ENCODE results near the gene HSPB1.
"Not testable (repeated sequence)": the region's sequence is repeated elsewhere in the genome, so short reads cannot be mapped to it uniquely, and the experiment has no call there.

HSPB1 gene

DNA sequence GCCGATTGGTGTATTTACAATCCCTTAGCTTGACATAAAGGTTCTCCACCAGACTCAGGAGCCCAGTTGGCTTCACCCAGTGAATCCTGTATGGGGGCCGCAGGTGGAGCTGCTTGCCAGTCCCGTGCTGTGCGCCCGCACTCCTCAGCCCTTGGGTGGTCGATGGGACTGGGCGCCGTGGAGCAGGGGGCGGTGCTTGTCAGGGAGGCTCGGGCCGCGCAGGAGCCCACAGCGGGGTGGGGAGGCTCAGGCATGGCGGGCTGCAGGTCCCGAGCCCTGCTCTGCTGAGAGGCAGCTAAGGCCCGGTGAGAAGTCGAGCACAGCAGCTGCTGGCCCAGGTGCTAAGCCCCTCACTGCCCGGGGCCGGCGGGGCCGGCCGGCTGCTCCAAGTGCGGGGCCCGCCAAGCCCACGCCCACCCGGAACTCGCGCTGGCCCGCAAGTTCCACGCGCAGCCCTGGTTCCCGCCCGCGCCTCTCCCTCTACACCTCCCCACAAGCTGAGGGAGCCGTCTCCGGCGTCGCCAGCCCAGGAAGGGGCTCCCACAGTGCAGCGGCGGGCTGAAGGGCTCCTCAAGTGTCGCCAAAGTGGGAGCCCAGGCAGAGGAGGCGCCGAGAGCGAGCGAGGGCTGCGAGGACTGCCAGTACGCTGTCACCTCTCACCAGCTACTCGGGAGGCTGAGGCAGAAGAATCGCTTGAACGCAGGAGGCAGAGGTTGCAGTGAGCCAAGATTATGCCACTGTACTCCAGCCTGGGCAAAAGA, 7.0 kb downstream of the HSPB1 start:
- H3K27me3 ChIP-seq (ENCODE audit: control insufficient read depth in 1 of 2, insufficient read depth in 2 of 2, low read length in 2 of 2); H3K27ac ChIP-seq (ENCODE audit: low read length); H3K9ac ChIP-seq (ENCODE audit: low read length in 2 of 2); H3K4me3 ChIP-seq (ENCODE audit: low read length in 2 of 2); H3K9me3 ChIP-seq (ENCODE audit: control insufficient read depth in 2 of 2, low read length in 2 of 2); H3K36me3 ChIP-seq (ENCODE audit: control insufficient read depth in 2 of 2, insufficient read depth in 2 of 2, low read length in 2 of 2): not testable (repeated sequence)
- H3K4me1 ChIP-seq (ENCODE audit: control insufficient read depth, insufficient read depth, low read length) = peaks cover 48% of the 10 kb centered on the region

DNA sequence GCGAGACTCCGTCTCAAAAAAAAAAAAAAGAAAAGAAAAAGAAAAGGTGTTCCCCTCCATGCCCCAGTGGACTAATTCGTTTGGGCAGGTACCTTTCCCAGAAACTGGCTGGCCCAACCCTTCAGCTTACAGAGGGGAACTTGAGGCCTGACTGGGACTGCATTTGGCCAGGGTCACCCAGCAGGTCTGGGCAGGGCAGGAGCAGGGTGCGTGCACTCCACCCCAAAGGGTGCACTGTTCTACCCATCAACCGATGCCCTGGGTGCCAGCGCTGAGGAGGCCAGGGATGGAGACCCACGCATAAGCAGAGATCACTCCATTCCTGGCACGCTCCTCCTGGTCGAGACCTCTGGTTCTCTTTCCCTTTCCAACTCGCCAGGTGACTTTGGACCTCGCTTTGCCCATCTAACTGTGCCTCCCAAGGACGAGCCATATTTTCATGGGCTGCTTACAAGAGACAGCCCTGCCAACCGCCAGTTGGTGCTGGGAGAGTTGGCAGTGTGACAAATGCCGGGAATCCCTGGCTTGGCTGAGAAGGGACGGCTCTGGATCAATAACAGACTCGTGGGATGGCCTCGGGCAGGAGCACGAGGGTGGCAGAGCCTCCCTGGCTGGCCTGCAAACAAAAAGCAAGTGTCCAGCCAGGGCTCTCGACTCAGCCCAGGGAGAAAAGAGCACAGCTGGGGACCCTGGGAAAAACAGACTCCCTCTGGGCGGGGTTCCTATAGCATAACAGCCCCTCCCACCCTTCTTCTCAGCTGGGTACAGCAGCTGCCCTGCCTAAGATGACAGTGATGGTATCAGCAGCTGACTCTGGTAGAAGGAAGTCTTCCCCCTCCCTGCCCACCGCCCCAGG, 7.9 kb downstream of the HSPB1 start:
- no peaks in the 10 kb centered on the region for H3K36me3 ChIP-seq (ENCODE audit: control insufficient read depth in 2 of 2, insufficient read depth in 2 of 2, low read length in 2 of 2)
- H3K4me1 ChIP-seq (ENCODE audit: control insufficient read depth, insufficient read depth, low read length) = peaks cover 40% of the 10 kb centered on the region
- H3K27ac ChIP-seq (ENCODE audit: low read length) = peak overlapping the region; percentile 60
- H3K9me3 ChIP-seq (ENCODE audit: control insufficient read depth in 2 of 2, low read length in 2 of 2) = no peaks in the 10 kb centered on the region
- H3K27me3 ChIP-seq (ENCODE audit: control insufficient read depth in 1 of 2, insufficient read depth in 2 of 2, low read length in 2 of 2) = no peaks in the 10 kb centered on the region
- no peak overlapping the region for H3K9ac ChIP-seq (ENCODE audit: low read length in 2 of 2)
- H3K4me3 ChIP-seq (ENCODE audit: low read length in 2 of 2) = peak overlapping the region in 1 of 2 donors; percentile 35

DNA sequence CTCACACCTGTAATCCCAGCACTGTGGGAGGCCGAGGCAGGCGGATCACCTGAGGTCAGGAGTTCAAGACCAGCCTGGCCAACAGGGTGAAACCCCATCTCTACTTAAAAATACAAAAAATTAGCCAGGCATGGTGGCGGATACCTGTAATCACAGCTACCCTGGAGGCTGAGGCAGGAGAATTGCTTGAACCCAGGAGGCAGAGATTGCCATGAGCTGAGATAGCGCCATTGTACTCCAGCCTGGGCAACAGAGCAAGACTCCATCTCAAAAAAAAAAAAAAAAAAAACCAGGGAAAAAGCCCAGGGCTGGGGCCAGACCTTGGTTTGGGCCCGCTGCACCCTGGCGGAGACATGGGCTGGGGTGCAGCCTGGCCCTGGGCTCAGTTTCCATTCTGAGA, 9.4 kb downstream of the HSPB1 start:
- not testable (repeated sequence) for H3K27me3 ChIP-seq (ENCODE audit: control insufficient read depth in 1 of 2, insufficient read depth in 2 of 2, low read length in 2 of 2); H3K4me3 ChIP-seq (ENCODE audit: low read length in 2 of 2); H3K9ac ChIP-seq (ENCODE audit: low read length in 2 of 2); H3K27ac ChIP-seq (ENCODE audit: low read length); H3K36me3 ChIP-seq (ENCODE audit: control insufficient read depth in 2 of 2, insufficient read depth in 2 of 2, low read length in 2 of 2); H3K9me3 ChIP-seq (ENCODE audit: control insufficient read depth in 2 of 2, low read length in 2 of 2)
- peaks cover 26% of the 10 kb centered on the region for H3K4me1 ChIP-seq (ENCODE audit: control insufficient read depth, insufficient read depth, low read length)

DNA sequence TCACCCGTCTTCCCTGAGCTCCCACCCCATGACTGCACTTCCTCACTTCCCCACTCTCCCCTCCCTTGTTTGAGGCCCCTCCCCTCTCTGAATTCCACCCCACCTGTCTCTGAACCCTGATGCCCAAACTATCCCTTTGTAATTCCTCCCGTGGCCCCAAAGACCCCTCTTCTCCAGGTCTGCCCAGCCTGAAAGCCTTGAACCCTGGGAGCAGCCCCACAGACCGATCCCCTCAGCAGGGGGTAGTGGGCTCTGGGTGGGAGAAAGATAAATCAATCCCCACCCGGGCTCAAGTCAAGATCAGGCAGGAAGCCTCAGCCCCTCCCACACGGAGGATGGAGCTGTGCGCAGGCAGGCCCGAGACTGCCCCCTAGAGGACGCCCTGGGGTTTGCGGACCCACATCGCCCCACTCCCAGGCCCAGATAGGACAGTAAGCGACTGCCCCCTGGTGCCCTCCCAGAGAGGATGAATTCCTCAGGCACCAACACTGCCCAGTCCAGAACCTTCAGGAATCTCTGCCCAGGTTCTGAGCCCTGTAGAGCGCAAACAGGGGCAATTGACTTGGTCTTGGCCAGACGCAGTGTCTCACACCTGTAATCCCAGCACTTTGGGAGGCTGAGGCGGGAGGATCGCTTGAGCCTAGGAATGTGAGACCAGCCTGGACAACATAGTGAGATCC, 11.7 kb downstream of the HSPB1 start:
- Histone ChIP-seq H3K9me3 (ENCODE audit: control insufficient read depth in 2 of 2, low read length in 2 of 2) (no peaks in the 10 kb centered on the region), H3K27ac (ENCODE audit: low read length) (no peak overlapping the region), H3K4me1 (ENCODE audit: control insufficient read depth, insufficient read depth, low read length) (peaks cover 31% of the 10 kb centered on the region), H3K36me3 (ENCODE audit: control insufficient read depth in 2 of 2, insufficient read depth in 2 of 2, low read length in 2 of 2) (no peaks in the 10 kb centered on the region), H3K4me3 (ENCODE audit: low read length in 2 of 2) (peak overlapping the region in 1 of 2 donors; percentile 57), H3K27me3 (ENCODE audit: control insufficient read depth in 1 of 2, insufficient read depth in 2 of 2, low read length in 2 of 2) (no peaks in the 10 kb centered on the region), H3K9ac (ENCODE audit: low read length in 2 of 2) (no peak overlapping the region)

DNA sequence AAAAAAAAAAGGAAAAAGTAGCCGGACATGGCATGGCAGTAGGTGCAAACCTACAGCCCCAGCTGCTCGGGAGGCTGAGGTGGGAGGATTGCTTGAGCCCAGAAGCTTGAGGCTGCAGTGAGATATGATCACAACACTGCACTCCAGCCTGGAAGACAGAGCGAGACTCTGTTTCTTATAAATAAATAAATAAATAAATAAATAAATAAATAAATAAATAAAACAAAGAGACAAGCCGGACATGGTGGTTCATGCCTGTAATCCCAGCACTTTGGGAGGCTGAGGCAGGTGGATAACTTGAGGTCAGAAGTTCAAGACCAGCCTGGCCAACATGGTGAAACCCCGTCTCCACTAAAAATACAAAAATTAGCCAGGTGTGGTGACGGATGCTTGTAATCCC, 12.3 kb downstream of the HSPB1 start:
- not testable (repeated sequence) for H3K36me3 ChIP-seq (ENCODE audit: control insufficient read depth in 2 of 2, insufficient read depth in 2 of 2, low read length in 2 of 2); H3K27me3 ChIP-seq (ENCODE audit: control insufficient read depth in 1 of 2, insufficient read depth in 2 of 2, low read length in 2 of 2); H3K9me3 ChIP-seq (ENCODE audit: control insufficient read depth in 2 of 2, low read length in 2 of 2); H3K27ac ChIP-seq (ENCODE audit: low read length); H3K9ac ChIP-seq (ENCODE audit: low read length in 2 of 2); H3K4me3 ChIP-seq (ENCODE audit: low read length in 2 of 2)
- H3K4me1 ChIP-seq (ENCODE audit: control insufficient read depth, insufficient read depth, low read length) = peaks cover 34% of the 10 kb centered on the region

DNA sequence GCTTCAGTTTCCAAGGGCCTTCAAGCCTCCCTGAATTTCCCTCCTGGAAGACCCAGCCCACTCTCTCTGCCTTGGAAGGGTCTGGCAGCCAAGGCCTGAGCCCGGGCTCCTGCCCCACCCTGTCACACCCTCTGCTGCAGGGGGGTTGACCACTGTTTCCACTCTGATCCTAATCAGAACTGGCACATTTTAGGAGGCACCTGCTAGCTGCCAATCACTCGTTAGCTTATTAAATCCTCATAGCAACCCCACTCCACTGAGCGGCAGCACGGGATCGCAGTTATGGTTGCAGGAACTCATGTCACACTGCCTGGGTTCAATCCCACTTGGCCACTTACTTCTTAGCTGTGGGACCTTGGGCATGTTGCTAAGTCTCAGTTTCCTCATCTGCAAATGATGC, 12.9 kb downstream of the HSPB1 start:
- H3K4me1 ChIP-seq (ENCODE audit: control insufficient read depth, insufficient read depth, low read length) = peaks cover 30% of the 10 kb centered on the region
- no peaks in the 10 kb centered on the region for H3K36me3 ChIP-seq (ENCODE audit: control insufficient read depth in 2 of 2, insufficient read depth in 2 of 2, low read length in 2 of 2)
- H3K4me3 ChIP-seq (ENCODE audit: low read length in 2 of 2) = no peak overlapping the region
- no peak overlapping the region for H3K9ac ChIP-seq (ENCODE audit: low read length in 2 of 2)
- no peaks in the 10 kb centered on the region for H3K27me3 ChIP-seq (ENCODE audit: control insufficient read depth in 1 of 2, insufficient read depth in 2 of 2, low read length in 2 of 2)
- no peaks in the 10 kb centered on the region for H3K9me3 ChIP-seq (ENCODE audit: control insufficient read depth in 2 of 2, low read length in 2 of 2)
- no peak overlapping the region for H3K27ac ChIP-seq (ENCODE audit: low read length)

DNA sequence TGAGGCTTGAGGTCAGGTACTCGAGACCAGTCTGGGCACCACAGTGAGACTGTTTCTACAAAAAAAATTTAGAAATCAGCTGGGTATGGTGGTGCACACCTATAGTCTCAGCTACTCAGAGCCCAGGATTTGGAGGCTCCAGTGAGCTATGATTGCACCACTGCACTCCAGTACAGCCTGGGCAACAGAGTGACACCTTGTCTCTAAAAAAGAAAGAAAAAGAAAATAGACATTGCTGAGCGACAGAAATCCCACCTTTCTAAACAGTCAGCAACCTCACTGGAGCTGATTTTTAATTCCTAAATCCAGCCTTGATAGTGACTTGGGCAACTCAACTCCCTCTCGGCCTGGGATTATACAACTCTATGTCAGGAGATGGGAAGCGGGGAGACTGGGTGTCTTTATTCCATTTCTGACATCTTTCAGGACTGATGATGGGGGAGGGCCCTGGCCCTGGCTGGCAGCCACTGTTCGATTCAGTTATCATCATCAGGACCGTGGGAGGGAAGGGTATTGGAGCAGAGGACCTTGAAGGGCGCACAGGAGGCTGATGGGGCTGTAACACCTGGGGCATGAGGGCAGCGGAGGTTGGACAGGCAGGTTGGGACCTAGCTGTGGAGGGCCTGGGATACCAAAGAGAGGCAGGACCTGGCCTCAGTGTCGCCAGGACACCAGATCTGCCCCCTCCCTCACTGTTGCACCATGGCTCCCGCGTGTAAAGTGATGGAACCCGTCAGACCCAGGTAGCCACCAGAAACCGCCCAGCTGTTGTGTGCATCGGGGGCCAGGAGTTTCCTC, 14.7 kb downstream of the HSPB1 start:
- H3K36me3 ChIP-seq (ENCODE audit: control insufficient read depth in 2 of 2, insufficient read depth in 2 of 2, low read length in 2 of 2) = no peaks in the 10 kb centered on the region
- peak overlapping the region; percentile 73 to 91 for H3K9ac ChIP-seq (ENCODE audit: low read length in 2 of 2)
- H3K4me1 ChIP-seq (ENCODE audit: control insufficient read depth, insufficient read depth, low read length) = peaks cover 25% of the 10 kb centered on the region
- no peaks in the 10 kb centered on the region for H3K9me3 ChIP-seq (ENCODE audit: control insufficient read depth in 2 of 2, low read length in 2 of 2)
- H3K27ac ChIP-seq (ENCODE audit: low read length) = peak overlapping the region; percentile 88
- H3K4me3 ChIP-seq (ENCODE audit: low read length in 2 of 2) = peak overlapping the region; percentile 84 to 91
- no peaks in the 10 kb centered on the region for H3K27me3 ChIP-seq (ENCODE audit: control insufficient read depth in 1 of 2, insufficient read depth in 2 of 2, low read length in 2 of 2)

DNA sequence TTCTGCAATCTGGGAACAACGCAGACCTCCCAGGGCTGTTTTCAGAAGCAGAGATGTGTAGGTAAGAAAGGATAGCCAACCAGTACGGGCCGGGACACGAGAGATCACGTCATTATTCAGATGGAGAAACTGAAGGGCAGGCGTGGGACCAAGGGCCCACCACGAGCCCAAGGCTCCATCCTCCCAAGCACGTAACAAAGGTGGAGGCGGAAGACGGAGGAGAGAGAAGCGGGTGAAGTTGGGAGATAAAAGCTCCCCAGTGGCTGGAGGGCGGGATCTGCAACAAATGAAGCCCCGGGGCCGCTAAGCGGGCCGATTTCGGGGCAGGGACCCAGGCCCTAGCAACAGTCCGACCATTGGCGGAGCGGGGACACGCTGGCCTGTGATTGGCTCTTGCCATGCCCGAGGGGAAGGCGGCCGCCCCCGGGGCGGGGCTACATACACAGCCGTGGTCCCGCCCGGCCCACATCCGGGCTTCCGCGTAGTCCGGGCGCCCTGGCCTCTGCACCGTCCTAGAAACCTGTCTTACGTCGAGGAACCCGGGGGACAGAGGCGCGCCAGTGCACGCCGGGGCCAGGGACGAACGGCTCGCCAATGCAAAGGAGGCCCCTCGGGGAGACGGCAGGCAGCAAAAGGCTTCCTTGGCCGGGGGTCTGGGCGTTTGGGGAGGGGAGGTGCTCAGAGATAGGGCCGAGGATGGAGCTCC, 15.5 kb downstream of the HSPB1 start:
- Histone ChIP-seq H3K4me3 (ENCODE audit: low read length in 2 of 2) (peak overlapping the region; percentile 84 to 91), H3K36me3 (ENCODE audit: control insufficient read depth in 2 of 2, insufficient read depth in 2 of 2, low read length in 2 of 2) (no peaks in the 10 kb centered on the region), H3K4me1 (ENCODE audit: control insufficient read depth, insufficient read depth, low read length) (peaks cover 27% of the 10 kb centered on the region), H3K27me3 (ENCODE audit: control insufficient read depth in 1 of 2, insufficient read depth in 2 of 2, low read length in 2 of 2) (no peaks in the 10 kb centered on the region), H3K27ac (ENCODE audit: low read length) (peak overlapping the region; percentile 88), H3K9me3 (ENCODE audit: control insufficient read depth in 2 of 2, low read length in 2 of 2) (no peaks in the 10 kb centered on the region), H3K9ac (ENCODE audit: low read length in 2 of 2) (peak overlapping the region; percentile 73 to 91)

DNA sequence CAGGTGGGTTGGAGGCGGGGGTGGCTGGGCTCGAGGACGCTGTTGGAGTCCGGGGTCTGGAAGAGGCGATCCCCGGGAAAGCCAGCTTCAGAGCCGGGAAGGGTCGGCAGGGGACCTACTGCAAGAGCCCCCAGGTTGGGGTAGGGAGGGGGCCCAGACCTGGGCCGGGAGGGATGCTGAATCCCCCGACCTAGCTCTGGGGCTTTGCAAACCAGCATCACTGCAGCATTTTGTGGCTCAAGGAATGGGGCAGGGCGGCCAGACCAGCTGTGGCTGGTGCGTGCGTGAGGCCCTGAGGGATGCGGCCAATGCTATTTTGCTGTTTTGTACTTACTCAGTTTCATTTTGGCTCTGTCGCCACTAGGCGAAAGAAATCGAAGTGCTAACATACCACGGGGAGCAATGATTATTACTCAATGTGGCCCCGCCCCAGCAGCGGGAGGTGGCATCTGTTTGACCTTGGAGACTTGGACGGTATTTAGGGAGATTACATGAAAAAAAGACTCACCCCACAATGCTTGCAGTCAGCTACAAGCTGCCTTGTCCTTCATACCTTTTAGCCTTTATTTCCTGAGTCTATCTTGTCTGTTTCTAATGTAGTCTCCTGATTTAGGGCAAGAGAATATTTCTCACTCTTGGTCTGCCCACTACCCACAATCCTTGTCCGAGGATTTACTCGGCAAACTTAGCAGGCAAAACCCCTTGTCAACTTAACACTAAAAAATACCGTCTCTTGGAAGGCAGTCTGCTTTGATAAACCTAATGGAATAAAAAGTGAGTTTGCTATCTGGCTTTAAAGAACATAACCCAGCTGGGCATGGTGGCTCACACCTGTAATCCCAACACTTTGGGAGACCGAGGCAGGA, 16.2 kb downstream of the HSPB1 start:
- H3K9ac ChIP-seq (ENCODE audit: low read length in 2 of 2) = peak overlapping the region; percentile 73 to 84
- no peaks in the 10 kb centered on the region for H3K9me3 ChIP-seq (ENCODE audit: control insufficient read depth in 2 of 2, low read length in 2 of 2)
- H3K36me3 ChIP-seq (ENCODE audit: control insufficient read depth in 2 of 2, insufficient read depth in 2 of 2, low read length in 2 of 2) = no peaks in the 10 kb centered on the region
- no peaks in the 10 kb centered on the region for H3K27me3 ChIP-seq (ENCODE audit: control insufficient read depth in 1 of 2, insufficient read depth in 2 of 2, low read length in 2 of 2)
- H3K27ac ChIP-seq (ENCODE audit: low read length) = peak overlapping the region; percentile 88
- H3K4me3 ChIP-seq (ENCODE audit: low read length in 2 of 2) = peak overlapping the region; percentile 69 to 91
- H3K4me1 ChIP-seq (ENCODE audit: control insufficient read depth, insufficient read depth, low read length) = peaks cover 27% of the 10 kb centered on the region
